PC-3 (cell line): ENCODE results near the gene ITGA1. TPM values are rescaled to one million over a fixed set of nuclear protein-coding genes. Genes with fewer than 3 reads are reported as not detected.
A peak's percentile ranks its signal among the peaks of the same experiment; 100 is the strongest.

Experiments
- ATAC-seq: fragments of 200-7000 bp; cut with Tn5 transposase; 2 replicates; pipeline ENCODE4 v1.9.1; 2020; ENCODE audit warnings: mild to moderate bottlenecking, moderate library complexity
- BruUV-seq: library from RNA; stranded (reverse); fragments of 400-500 nt; replicated peaks from 2 replicates; lab custom pipeline; 2021; lab: Mats Ljungman, UMichigan
- CTCF ChIA-PET: fragments of 300-600 bp; sonication (Branson Sonifier 250); formaldehyde crosslinking; loops from one replicate; lab custom pipeline; 2022; ENCODE audit warnings: antibody characterized with exemption; lab: Charles Lee
- POLR2A ChIA-PET: fragments of 300-600 bp; sonication (Branson Sonifier 250); formaldehyde crosslinking; loops from one replicate; lab custom pipeline; 2022; ENCODE audit warnings: antibody characterized with exemption; ENCODE audit not compliant: unreplicated experiment; lab: Charles Lee
- DNase-seq: peaks from one replicate; pipeline ENCODE4 v3.0.0-alpha.2; 2015
- H2AFZ ChIP-seq: fragments of 300-600 bp; sonication (generic); 2 replicates; pipeline ENCODE4 v1.6.0; 2016; ENCODE audit warnings: antibody characterized with exemption, low read length
- H3F3A ChIP-seq: fragments of 300-600 bp; sonication (generic); one replicate; pipeline ENCODE4 v1.6.0; 2017; ENCODE audit warnings: antibody characterized with exemption, low read length, control low read depth, mild to moderate bottlenecking; ENCODE audit not compliant: unreplicated experiment
- H3K27ac ChIP-seq: fragments of 300-600 bp; sonication (generic); 2 replicates; pipeline ENCODE4 v1.5.1; 2016; ENCODE audit warnings: mild to moderate bottlenecking, low read length
- H3K27me3 ChIP-seq: fragments of 300-600 bp; sonication (generic); 2 replicates; pipeline ENCODE4 v1.6.1; 2016; ENCODE audit warnings: low read length, mixed read lengths
- H3K36me3 ChIP-seq: fragments of 300-600 bp; sonication (generic); 2 replicates; pipeline ENCODE4 v1.6.1; 2016; ENCODE audit warnings: low read depth, mixed run types, low read length, mixed read lengths
- H3K4me1 ChIP-seq: fragments of 300-600 bp; sonication (generic); 2 replicates; pipeline ENCODE4 v1.5.1; 2016; ENCODE audit warnings: low read length; ENCODE audit not compliant: insufficient read depth
- H3K4me2 ChIP-seq: fragments of 300-600 bp; sonication (generic); 2 replicates; pipeline ENCODE4 v1.6.0; 2016; ENCODE audit warnings: low read length
- H3K4me3 ChIP-seq: fragments of 300-600 bp; sonication (generic); 2 replicates; pipeline ENCODE4 v1.5.1; 2016; ENCODE audit warnings: mild to moderate bottlenecking, low read length, mixed read lengths
- H3K79me2 ChIP-seq: fragments of 300-600 bp; sonication (generic); 2 replicates; pipeline ENCODE4 v1.6.1; 2017; ENCODE audit warnings: low read length, mixed read lengths
- H3K9ac ChIP-seq: fragments of 300-600 bp; sonication (generic); 2 replicates; pipeline ENCODE4 v1.6.0; 2016; ENCODE audit warnings: mild to moderate bottlenecking, low read length
- H3K9me2 ChIP-seq: fragments of 300-600 bp; sonication (generic); replicated peaks from 2 replicates; pipeline ENCODE4 v1.6.1; 2016; ENCODE audit warnings: mixed run types, low read length, mixed read lengths
- H3K9me3 ChIP-seq: fragments of 300-600 bp; sonication (generic); 2 replicates; pipeline ENCODE4 v1.6.1; 2016; ENCODE audit warnings: low read length, mixed read lengths
- H4K20me1 ChIP-seq: fragments of 300-600 bp; sonication (generic); 2 replicates; pipeline ENCODE4 v1.6.1; 2016; ENCODE audit warnings: low read length, mixed read lengths
- EZH2 ChIP-seq: fragments of 300-600 bp; sonication (generic); IDR thresholded peaks from one replicate; pipeline ENCODE4 v1.6.1; 2017; ENCODE audit warnings: antibody characterized with exemption, mild to moderate bottlenecking, low read length; ENCODE audit not compliant: unreplicated experiment
- EZH2phosphoT487 ChIP-seq: fragments of 300-600 bp; sonication (generic); IDR thresholded peaks from 2 replicates; pipeline ENCODE4 v1.6.1; 2018; ENCODE audit warnings: mild to moderate bottlenecking, antibody characterized with exemption, low read length, borderline replicate concordance
- intact Hi-C: fragments of 100-400 bp; cut with micrococcal nuclease; formaldehyde crosslinking; loops from 2 replicates; pipeline ENCODE4 v1.9.0; 2023
- total RNA-seq: library from RNA; depleted of rRNA; stranded (reverse); fragments of >200 nt; gene quantifications from 2 replicates; pipeline ENCODE4 v1.2.3, GENCODE V29; 2014
- TF ChIP-seq, protein P1 (sequence below): fragments of 300-600 bp; sonication (generic); conservative IDR thresholded peaks from 2 replicates; pipeline ENCODE4 v1.5.1; 2017; ENCODE audit warnings: antibody characterized with exemption, low read depth, mild to moderate bottlenecking, low read length

Gene ITGA1
- total RNA-seq, 1 experiment from 2014 or later = 4.7 TPM

DNA sequence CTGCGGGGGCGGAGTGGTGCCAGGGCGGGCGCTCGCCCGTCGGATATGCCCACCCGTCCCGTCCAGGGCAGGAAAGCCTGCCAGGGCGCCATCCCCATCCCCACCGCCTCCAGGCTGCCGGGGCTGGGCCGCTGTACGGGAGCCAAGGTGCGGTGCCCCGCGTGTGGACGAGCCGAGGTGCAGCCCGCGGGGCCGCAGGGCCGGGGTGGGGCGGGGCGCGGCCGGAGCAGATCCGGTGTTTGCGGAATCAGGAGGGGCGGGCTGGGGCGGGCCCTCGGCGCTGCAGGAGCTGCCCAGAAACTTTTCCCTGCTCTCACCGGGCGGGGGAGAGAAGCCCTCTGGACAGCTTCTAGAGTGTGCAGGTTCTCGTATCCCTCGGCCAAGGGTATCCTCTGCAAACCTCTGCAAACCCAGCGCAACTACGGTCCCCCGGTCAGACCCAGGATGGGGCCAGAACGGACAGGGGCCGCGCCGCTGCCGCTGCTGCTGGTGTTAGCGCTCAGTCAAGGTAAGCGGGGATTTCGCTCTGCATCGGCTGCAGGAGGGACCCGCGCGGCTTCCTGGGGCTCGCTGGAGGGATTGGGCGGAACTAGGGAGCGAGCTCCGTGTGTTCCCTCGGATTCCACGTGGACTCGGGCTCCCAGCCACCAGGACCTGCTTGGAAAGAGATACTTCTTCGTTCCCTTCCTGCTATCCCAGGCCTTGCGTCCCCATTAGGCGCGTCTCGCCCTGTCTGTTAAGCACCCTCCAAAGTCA lies 201.5 kb downstream of the ITGA1 start, which contains the start of gene ITGA2:
TSS of gene ITGA2 (plus strand) at position 328 of the 756 bp plus-strand sequence. CDS start at position 445, 117 bp downstream.
- Histone ChIP-seq H3K27me3 (no peaks in the 10 kb centered on the region), H3K4me3 (peak within 1 kb of the TSS; percentile 89), H3F3A (peaks cover 4% of the 10 kb centered on the region), H3K4me1 (peaks cover 66% of the 10 kb centered on the region), H3K27ac (peak within 1 kb of the TSS; percentile 92), H3K36me3 (peaks cover 34% of the 10 kb centered on the region), H3K9me2 (no peaks in the 10 kb centered on the region), H3K9me3 (no peaks in the 10 kb centered on the region), H4K20me1 (peaks cover 42% of the 10 kb centered on the region), H2AFZ (peak within 1 kb of the TSS; percentile 63), H3K79me2 (peaks cover 55% of the 10 kb centered on the region), H3K9ac (peak within 1 kb of the TSS; percentile 96), H3K4me2 (peak within 1 kb of the TSS; percentile 93)
- intact Hi-C loops = loop anchor here (2.0 to 10.0 kb wide), 3 partner anchors 48 to 204 kb away; partner anchors contain the start of genes ITGA1 and PELO
- DNase-seq = peak; percentile 75
- POLR2A ChIA-PET = interaction anchor here (0.6 kb wide), 3 partner anchors 26 to 261 kb away, joined by 4 to 7 read pairs (median 4); no protein-coding TSS in a partner anchor
- peak; percentile 64 for ATAC-seq
- CTCF ChIA-PET = interaction anchor here (0.6 to 1.6 kb wide), 2 partner anchors 41 to 109 kb away, joined by 3 to 6 read pairs; no protein-coding TSS in a partner anchor
- TF ChIP-seq EZH2phosphoT487 = peak; percentile 50; the same call in 1 of the 2 replicates
- TF ChIP-seq EZH2 = no peak
- TSS peak; percentile 44 for BruUV-seq

DNA sequence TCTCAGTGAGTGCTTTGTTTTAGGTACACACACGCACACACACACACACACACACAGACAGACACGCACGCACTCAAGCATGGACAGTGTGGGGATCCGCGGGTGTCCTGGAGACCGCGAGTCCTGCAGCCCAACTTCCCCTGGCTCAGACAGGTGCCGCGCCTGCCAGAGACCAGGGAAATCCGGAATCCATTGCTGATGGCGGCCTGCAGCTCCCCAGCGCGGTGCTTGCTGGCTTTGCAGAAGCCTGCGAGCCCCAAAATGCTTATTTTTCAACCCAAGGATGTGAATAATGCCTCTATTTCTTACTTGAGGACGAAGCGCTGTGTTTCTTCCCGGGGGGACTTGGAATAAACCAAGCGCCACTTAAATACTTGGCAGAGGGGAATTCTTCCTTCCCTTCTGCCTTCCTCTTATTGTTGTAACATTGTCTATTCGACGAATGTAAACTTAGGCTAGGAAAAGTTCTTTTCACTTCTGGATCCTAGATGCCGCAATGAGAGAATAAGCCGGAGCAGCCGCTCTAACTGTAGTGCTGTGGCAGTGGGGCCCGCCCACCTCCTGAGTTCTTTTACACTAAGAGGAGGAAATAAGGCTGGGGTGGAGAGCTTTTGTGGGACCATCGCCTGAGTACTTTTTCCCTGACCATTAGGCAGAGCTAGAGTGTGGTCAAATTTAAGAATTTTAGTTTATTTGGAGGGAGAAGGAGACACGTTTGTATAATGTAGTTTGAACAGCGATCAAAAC lies 202.2 kb downstream of the ITGA1 start:
- peaks cover 49% of the 10 kb centered on the region for H4K20me1 ChIP-seq
- ATAC-seq = peak; percentile 5

More for the DNA sequence above, 202.2 kb downstream of the ITGA1 start:
- Histone ChIP-seq H3K9ac (peak overlapping the region; percentile 96), H3K4me1 (peaks cover 66% of the 10 kb centered on the region), H2AFZ (peak overlapping the region; percentile 63), H3F3A (peaks cover 4% of the 10 kb centered on the region), H3K9me2 (no peaks in the 10 kb centered on the region), H3K4me2 (peak overlapping the region; percentile 86), H3K9me3 (no peaks in the 10 kb centered on the region), H3K4me3 (peak overlapping the region; percentile 89), H3K79me2 (peaks cover 62% of the 10 kb centered on the region), H3K27ac (peak overlapping the region; percentile 92), H3K27me3 (no peaks in the 10 kb centered on the region), H3K36me3 (peaks cover 41% of the 10 kb centered on the region)
- DNase-seq = peak; percentile 39
- TF ChIP-seq, protein P1, sequence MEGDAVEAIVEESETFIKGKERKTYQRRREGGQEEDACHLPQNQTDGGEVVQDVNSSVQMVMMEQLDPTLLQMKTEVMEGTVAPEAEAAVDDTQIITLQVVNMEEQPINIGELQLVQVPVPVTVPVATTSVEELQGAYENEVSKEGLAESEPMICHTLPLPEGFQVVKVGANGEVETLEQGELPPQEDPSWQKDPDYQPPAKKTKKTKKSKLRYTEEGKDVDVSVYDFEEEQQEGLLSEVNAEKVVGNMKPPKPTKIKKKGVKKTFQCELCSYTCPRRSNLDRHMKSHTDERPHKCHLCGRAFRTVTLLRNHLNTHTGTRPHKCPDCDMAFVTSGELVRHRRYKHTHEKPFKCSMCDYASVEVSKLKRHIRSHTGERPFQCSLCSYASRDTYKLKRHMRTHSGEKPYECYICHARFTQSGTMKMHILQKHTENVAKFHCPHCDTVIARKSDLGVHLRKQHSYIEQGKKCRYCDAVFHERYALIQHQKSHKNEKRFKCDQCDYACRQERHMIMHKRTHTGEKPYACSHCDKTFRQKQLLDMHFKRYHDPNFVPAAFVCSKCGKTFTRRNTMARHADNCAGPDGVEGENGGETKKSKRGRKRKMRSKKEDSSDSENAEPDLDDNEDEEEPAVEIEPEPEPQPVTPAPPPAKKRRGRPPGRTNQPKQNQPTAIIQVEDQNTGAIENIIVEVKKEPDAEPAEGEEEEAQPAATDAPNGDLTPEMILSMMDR = no peak; the same call in 1 of the 2 replicates
- TF ChIP-seq EZH2phosphoT487 (no peak), EZH2 (no peak)
- ChIA-PET CTCF (interaction anchor here (0.6 to 1.6 kb wide), 3 partner anchors 21 to 108 kb away, joined by 3 to 6 read pairs (median 3); no protein-coding TSS in a partner anchor), POLR2A (interaction anchor here (0.6 kb wide), 3 partner anchors 26 to 48 kb away, joined by 3 to 7 read pairs (median 4); no protein-coding TSS in a partner anchor)
- TSS peak; percentile 47 for BruUV-seq
- intact Hi-C loops = loop anchor here (2.0 to 10.0 kb wide), 3 partner anchors 47 to 205 kb away; partner anchors contain the start of genes ITGA1 and PELO
